GM18868 (cell line): Measurements from ENCODE around the gene NRG3.

Experiments
- ATAC-seq: cut with Tn5 transposase; IDR thresholded peaks from one replicate; pipeline ENCODE4 v1.9.1; 2021; ENCODE audit warnings: mild to moderate bottlenecking, moderate library complexity; ENCODE audit not compliant: unreplicated experiment

Gene NRG3

DNA sequence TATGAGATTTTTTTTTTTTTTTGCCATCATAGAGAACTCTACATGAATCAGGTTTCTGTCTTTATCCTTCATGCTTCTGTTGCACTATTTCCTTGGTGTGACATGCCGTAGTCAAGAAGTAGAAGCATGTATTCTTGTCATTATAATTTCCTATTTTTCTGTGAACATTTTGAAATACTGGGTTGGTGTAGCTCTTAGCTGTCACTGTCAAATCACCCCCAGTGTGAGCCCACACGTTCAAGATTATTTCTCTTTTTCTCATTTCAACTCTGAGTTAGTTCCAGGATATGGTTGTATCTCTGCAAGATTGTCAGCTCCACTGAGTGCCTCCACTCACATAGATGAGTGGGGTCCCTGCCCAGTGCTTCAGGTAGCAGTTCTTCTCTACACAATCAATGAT, 209.5 kb downstream of the NRG3 start:
- no peak for ATAC-seq

- no peak for ATAC-seq
Observed at GRCh38 chr10:82084904-82085303, 209.9 kb downstream of the NRG3 start.

GRCh38 chr10:82089327-82089726, 214.3 kb downstream of the NRG3 start:
- no peak for ATAC-seq

DNA sequence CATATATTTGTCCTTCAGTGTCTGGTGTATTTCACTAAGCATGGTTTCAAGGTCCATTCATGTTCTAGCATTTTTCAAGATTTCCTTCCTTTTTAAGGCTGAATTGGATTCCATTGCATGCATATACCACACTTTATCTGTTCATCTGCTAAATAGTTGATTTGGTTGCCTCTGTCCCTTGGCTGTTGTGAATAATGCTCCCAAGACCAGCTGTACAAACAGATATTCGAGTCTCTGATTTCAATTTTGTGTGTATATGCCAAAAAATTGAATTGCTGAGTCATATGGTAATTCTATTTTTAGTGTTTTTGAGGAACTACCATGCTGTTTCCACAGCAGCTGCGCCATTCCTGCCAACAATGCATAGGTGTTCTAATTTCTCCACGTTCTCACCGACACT, 216.4 kb downstream of the NRG3 start:
- no peak for ATAC-seq

DNA sequence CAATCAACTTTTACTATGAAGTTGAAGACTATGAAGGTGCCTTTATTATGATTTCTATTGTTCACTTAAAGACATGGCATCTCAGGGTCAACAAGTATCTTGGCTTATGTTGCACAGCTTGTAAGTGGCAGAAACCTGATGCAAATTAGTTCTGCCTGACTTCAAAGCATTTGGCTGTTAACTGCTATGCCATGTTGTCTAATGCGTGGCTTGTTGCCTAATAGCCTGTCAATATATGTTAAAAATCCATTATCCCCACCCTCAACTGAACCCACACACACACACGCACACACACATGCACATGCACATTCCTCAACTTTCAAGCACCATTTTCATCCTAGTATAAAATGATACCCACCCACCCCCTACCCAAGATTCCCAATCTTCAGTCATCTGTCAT, 217.1 kb downstream of the NRG3 start:
- no peak for ATAC-seq

- no peak for ATAC-seq
Observed at GRCh38 chr10:82124713-82125112, 249.7 kb downstream of the NRG3 start.

GRCh38 chr10:82128527-82128926, 253.5 kb downstream of the NRG3 start:
- ATAC-seq: no peak

DNA sequence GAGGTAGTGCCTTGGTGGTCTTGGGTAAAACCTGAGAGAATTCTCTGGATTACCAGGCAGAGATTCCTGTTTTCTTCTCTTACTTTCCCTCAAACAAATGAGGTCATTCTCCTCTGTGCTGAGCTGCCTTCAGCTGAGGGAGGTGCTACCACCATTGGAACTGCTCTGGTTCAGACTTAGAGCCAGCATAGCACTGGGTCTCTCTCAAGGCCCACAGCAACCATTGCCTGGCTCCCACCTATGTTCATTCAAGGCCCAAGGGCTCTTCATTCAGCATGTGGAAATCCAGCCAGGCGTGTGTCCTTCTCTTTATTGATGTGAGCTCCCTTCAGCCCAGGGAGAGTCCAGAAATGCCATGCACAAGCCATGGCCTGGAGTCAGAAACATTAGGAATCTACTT, 261.1 kb downstream of the NRG3 start:
- ATAC-seq: no peak

- no peak for ATAC-seq
Observed at GRCh38 chr10:82144153-82144552, 269.2 kb downstream of the NRG3 start.

- no peak for ATAC-seq
Observed at GRCh38 chr10:82148764-82149163, 273.8 kb downstream of the NRG3 start.

GRCh38 chr10:82149674-82150073, 274.7 kb downstream of the NRG3 start:
- no peak for ATAC-seq

DNA sequence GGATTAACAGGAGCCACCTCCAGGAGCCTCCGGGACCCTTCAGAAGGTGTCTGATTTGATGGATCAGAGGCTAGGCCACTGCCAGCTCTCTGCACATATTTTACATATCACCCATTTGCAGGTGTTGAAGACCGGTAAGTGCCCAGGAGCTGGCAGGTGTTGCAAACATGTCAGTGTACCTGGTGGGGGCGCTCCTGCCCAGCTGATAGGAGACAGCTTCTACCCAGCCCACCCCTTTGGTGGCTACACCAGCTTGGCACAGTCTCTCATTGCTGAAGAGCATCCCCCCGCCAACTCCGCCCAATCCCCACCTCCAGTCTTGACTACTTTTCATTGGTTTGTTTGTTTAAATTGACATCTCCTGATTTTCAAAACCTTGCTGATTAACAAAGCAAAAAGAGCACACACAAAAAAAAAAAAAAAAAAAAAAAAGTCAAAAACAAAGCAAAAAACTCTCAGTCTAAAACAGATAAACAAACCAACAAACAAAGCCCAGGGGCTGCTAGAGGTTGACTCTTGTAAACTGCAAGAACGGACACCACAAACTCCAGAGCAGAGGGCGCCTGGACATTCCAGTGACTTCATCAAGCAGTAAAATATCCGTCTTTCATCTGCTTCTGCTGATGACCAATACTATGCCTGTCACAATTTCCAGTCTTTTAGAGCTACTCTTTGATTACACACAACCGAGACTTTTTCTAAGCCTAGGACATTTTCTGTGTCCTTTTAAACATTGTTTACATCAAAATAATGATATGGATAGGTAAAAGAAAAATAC, 275.3 kb downstream of the NRG3 start:
- ATAC-seq: peak; percentile 71

DNA sequence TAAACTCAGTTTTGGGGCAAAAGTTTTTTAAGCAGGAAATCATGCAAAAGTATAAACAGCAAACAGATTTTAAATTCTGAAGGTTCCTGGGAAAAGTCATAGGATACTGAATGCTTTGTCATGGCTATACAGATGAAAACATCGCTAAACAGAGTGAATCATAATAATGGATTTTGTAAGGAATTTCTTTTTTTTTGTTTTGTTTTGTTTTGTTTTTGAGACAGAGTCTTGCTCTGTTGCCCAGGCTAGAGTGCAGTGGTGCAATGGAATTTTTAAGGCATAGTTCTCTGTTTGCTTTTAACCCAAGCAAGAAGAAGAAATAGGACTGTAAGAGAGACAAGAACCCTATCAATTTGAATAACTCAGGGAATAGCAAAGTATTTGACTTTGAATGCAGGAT, 285.3 kb downstream of the NRG3 start:
- no peak for ATAC-seq

- ATAC-seq: no peak
Observed at GRCh38 chr10:82161264-82161663, 286.3 kb downstream of the NRG3 start.

DNA sequence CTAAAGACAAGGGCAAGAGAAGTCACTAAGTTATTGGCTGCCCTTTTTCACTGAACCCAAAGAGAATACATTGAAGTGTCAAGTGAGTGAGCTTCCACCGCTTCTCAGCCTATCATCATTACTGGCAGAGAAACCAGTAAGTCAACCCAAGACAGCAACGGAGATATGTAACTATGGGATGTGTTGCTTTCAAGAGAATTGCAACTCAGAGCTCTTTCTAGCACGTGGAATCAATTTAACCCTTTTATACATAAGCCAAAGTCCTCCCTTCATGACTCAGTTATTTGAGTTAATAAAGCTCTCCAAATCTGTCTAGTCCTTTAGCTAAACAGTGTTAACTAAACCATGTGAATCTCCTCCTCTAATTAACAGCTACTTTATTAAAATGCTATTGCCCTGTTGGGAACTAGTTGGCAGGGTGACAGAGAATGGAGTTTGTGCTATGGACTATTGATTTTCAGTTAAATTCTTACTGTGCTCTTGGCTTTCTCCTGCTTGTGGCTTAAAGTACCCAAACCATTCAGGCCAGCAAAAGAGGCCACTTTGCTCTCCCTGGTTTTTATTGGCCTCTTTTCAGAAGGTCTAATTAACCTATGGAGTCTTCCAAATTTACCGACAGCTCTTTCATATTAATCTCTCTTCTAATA, 287.7 kb downstream of the NRG3 start:
- no peak for ATAC-seq

DNA sequence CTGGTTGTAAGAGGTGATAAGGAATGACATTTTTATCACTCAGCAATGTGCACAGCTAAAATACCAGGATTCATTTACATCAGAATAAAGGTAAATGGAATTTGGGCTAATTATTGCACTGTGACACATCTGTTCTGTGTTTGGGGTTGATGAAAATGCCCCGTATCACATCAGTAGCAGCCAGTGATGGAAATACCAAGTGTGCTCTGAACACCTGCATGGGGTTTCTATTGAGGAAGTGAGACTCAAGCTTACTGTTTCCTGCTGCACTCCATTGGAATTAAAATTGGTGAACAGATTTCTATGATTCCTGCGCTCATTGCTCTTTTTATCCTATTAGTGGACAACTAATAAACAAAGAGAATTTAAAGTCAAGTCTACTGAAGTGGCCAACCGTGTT, 296.9 kb downstream of the NRG3 start:
- no peak for ATAC-seq

DNA sequence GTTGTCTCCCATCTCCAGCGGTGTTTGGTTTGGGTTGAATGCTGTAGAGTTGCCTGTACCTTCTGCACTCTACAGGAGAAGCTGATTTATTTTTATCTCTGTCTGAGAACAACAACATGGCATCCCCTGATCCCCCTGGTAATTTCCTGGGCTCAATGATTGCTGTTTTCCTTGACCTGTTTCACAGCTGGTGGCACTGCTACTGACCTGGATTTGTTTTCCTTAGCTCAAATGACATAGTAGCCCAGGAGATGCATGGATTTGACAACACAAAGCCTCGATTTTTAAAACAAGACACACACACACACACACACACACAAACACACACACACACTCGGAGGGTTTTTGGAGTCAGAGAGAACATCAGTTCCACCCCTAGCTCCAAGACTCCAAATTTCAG, 301.6 kb downstream of the NRG3 start:
- ATAC-seq: no peak

DNA sequence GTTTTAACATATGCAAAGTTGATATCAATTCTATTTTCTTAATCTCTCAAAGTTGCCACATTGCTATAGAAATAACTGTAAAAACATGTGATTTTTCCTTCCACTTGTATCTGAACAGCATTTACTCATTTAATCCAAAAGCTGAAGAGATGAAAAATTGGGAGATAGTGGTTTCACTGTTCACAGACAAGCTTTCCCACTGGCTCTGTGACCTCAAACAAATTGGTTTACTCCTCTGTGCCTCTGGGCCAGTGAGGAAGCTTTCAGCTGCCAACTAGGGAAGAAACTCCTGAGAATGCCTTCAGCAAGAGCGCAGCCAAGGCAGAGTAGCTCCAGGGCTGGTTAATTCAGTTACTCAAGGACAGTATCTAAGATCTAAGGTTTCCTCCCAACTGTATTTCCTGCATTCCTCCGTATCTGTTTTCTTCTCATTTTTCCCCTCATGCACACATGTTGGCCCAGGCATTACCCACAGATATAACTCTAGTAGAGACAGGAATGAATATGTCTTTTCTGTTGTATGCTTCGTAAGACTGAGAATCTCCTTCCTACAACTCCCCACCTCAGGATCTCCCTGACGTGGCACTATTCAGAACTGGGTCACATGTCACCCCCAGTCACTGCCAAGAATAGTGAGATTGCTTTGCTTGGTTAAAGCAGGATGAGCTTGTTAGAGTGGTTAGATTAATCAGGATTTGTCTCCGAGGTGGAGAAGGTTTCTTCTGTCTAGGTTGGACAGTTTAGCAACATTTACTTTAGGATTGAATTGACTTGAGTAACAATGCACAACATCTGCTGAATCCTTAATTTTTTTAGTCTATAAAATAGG, 315.7 kb downstream of the NRG3 start:
- no peak for ATAC-seq

DNA sequence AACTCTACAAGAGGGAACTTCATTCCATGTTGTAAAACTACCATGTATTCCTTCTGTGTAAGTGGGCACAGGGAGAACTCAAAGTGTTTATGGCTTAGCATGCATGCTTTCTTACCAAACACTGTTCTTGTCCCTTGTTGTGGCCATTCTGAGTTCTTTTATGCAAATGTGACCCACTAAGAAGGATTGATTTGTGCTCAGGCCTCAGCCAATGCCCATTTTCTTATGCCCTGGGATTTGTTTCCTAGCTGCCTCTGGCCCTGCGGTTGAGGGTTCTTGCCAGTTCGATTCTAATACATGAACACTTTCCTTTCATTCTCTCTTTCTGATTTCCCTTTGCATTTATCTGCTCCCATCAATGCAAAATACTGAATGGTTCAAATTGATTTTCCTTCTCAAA, 316.7 kb downstream of the NRG3 start:
- no peak for ATAC-seq

DNA sequence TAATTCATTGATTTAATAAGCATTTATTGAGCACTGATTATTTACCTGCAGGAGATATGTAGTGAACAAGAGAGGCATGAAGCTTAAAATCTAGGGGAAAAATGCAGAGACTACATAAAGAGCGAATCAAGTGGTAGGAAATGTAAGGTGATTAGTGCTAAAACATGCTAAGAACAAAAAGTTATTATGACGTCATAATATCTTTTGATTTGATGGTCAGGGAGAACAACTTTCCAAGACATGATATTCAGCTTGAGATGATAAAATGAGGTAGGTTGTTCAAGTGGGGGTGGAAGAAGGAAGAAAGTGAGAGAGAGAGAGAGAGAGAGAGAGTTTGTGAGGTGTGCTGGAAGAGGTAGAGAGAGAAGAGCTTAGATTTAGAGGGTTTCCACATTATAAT, 317.7 kb downstream of the NRG3 start:
- ATAC-seq: no peak

DNA sequence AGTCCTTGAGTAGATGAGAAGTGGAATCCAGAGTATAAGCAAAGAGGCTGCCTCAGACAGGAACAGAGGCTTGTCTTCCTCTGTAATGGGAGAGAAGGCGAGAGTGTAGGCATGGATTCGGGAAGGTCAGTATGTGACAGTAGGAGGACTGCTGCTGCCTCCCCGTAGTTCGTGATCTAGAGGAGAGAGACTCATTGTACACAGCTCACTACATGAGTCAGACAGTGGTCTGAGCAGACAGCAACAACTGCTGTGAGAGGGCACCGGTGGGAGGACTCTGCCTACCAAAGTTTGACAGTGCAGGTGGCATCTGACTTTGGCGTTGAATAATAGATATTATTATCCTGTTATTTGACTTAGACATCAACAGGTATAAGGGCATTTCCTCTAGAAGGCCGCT, 319.4 kb downstream of the NRG3 start:
- no peak for ATAC-seq

- ATAC-seq: no peak
Observed at GRCh38 chr10:82206831-82207230, 331.8 kb downstream of the NRG3 start.
